Measurements from ENCODE around the gene IRX4. TPM values are rescaled to one million over a fixed set of nuclear protein-coding genes. Genes with fewer than 3 reads are reported as not detected.
A peak's percentile ranks its signal among the peaks of the same experiment; 100 is the strongest.

The IRX4 gene
- total and polyA plus RNA-seq, 4 donors: not detected

GRCh38 chr5:1909346-1909985 is 26.7 kb upstream of the IRX4 start:
- Histone ChIP-seq H3K27ac (ENCODE audit: low read depth in 1 of 2, low read length in 2 of 2) (no peak overlapping the region), H3K27me3 (ENCODE audit: control insufficient read depth in 1 of 2, insufficient read depth in 2 of 2, low read length in 1 of 2) (no peaks in the 10 kb centered on the region), H3K4me1 (ENCODE audit: control insufficient read depth in 1 of 2, insufficient read depth in 2 of 2, low read length in 2 of 2) (no peaks in the 10 kb centered on the region), H3K36me3 (ENCODE audit: control insufficient read depth in 1 of 2, insufficient read depth in 2 of 2, low read length in 1 of 2) (no peaks in the 10 kb centered on the region), H3K9me3 (ENCODE audit: control insufficient read depth, low read length) (peaks cover 5% of the 10 kb centered on the region), H3K4me3 (ENCODE audit: low read length in 2 of 2) (no peak overlapping the region)
- DNase-seq: no peak
- 88 to 89% methylated on average over 15 of the region's 15 CpGs for WGBS, 2 donors
- intact Hi-C loops (cut with DNase I): no loop called here
- no peak for ATAC-seq (ENCODE audit: low FRiP score)

- WGBS, 2 donors: 87 to 89% methylated on average over 8 of the region's 8 CpGs
- DNase-seq: no peak
Observed at GRCh38 chr5:1908931-1909330, 26.2 kb upstream of the IRX4 start.

GRCh38 chr5:1907616-1908015 is 24.9 kb upstream of the IRX4 start:
- intact Hi-C loops (cut with DNase I): no loop called here
- ATAC-seq (ENCODE audit: low FRiP score) (no peak), DNase-seq (peak in 1 of 2 donors; percentile 32)
- 59 to 73% methylated on average over 8 of the region's 8 CpGs for WGBS, 2 donors
- Histone ChIP-seq H3K4me3 (ENCODE audit: low read length in 2 of 2) (no peak overlapping the region), H3K4me1 (ENCODE audit: control insufficient read depth in 1 of 2, insufficient read depth in 2 of 2, low read length in 2 of 2) (no peaks in the 10 kb centered on the region), H3K9me3 (ENCODE audit: control insufficient read depth, low read length) (peaks cover 9% of the 10 kb centered on the region), H3K36me3 (ENCODE audit: control insufficient read depth in 1 of 2, insufficient read depth in 2 of 2, low read length in 1 of 2) (no peaks in the 10 kb centered on the region), H3K27ac (ENCODE audit: low read depth in 1 of 2, low read length in 2 of 2) (no peak overlapping the region), H3K27me3 (ENCODE audit: control insufficient read depth in 1 of 2, insufficient read depth in 2 of 2, low read length in 1 of 2) (no peaks in the 10 kb centered on the region)

More at GRCh38 chr5:1908931-1909330, 26.2 kb upstream of the IRX4 start:
- Histone ChIP-seq H3K9me3 (ENCODE audit: control insufficient read depth, low read length) (peaks cover 8% of the 10 kb centered on the region), H3K4me3 (ENCODE audit: low read length in 2 of 2) (no peak overlapping the region), H3K4me1 (ENCODE audit: control insufficient read depth in 1 of 2, insufficient read depth in 2 of 2, low read length in 2 of 2) (no peaks in the 10 kb centered on the region), H3K36me3 (ENCODE audit: control insufficient read depth in 1 of 2, insufficient read depth in 2 of 2, low read length in 1 of 2) (no peaks in the 10 kb centered on the region), H3K27me3 (ENCODE audit: control insufficient read depth in 1 of 2, insufficient read depth in 2 of 2, low read length in 1 of 2) (no peaks in the 10 kb centered on the region), H3K27ac (ENCODE audit: low read depth in 1 of 2, low read length in 2 of 2) (no peak overlapping the region)
- no peak for ATAC-seq (ENCODE audit: low FRiP score)
- intact Hi-C loops (cut with DNase I): no loop called here

- ATAC-seq (ENCODE audit: low FRiP score) (no peak), DNase-seq (no peak)
- WGBS, 2 donors: 84 to 86% methylated on average over 1 of the region's 1 CpG
- no peaks in the 10 kb centered on the region for H3K4me1 ChIP-seq (ENCODE audit: control insufficient read depth in 1 of 2, insufficient read depth in 2 of 2, low read length in 2 of 2)
- H3K27ac ChIP-seq (ENCODE audit: low read depth in 1 of 2, low read length in 2 of 2): no peak overlapping the region
- H3K27me3 ChIP-seq (ENCODE audit: control insufficient read depth in 1 of 2, insufficient read depth in 2 of 2, low read length in 1 of 2): no peaks in the 10 kb centered on the region
- no peaks in the 10 kb centered on the region for H3K36me3 ChIP-seq (ENCODE audit: control insufficient read depth in 1 of 2, insufficient read depth in 2 of 2, low read length in 1 of 2)
- H3K4me3 ChIP-seq (ENCODE audit: low read length in 2 of 2): no peak overlapping the region
- intact Hi-C loops (cut with DNase I): no loop called here
- peaks cover 16% of the 10 kb centered on the region for H3K9me3 ChIP-seq (ENCODE audit: control insufficient read depth, low read length)
Observed at GRCh38 chr5:1905108-1905507, 22.4 kb upstream of the IRX4 start.

- H3K4me1 ChIP-seq (ENCODE audit: control insufficient read depth in 1 of 2, insufficient read depth in 2 of 2, low read length in 2 of 2): no peaks in the 10 kb centered on the region
- no peaks in the 10 kb centered on the region for H3K36me3 ChIP-seq (ENCODE audit: control insufficient read depth in 1 of 2, insufficient read depth in 2 of 2, low read length in 1 of 2)
- H3K4me3 ChIP-seq (ENCODE audit: low read length in 2 of 2): no peak overlapping the region
- WGBS, 2 donors: 64 to 73% methylated on average over 5 of the region's 5 CpGs
- peak in 1 of 2 donors; percentile 38 for DNase-seq
- no peak for ATAC-seq (ENCODE audit: low FRiP score)
- peaks cover 14% of the 10 kb centered on the region for H3K9me3 ChIP-seq (ENCODE audit: control insufficient read depth, low read length)
- H3K27me3 ChIP-seq (ENCODE audit: control insufficient read depth in 1 of 2, insufficient read depth in 2 of 2, low read length in 1 of 2): no peaks in the 10 kb centered on the region
- intact Hi-C loops (cut with DNase I): loop anchor here in 1 of 2 donors (1.0 kb wide), 1 partner anchor 40 kb away; no protein-coding TSS in a partner anchor
- no peak overlapping the region for H3K27ac ChIP-seq (ENCODE audit: low read depth in 1 of 2, low read length in 2 of 2)
Observed at GRCh38 chr5:1901983-1902382, 19.3 kb upstream of the IRX4 start.

- no peak for DNase-seq
- ATAC-seq (ENCODE audit: low FRiP score): no peak
- H3K27me3 ChIP-seq (ENCODE audit: control insufficient read depth in 1 of 2, insufficient read depth in 2 of 2, low read length in 1 of 2): no peaks in the 10 kb centered on the region
- 49 to 51% methylated on average over 5 of the region's 5 CpGs for WGBS, 2 donors
- no peaks in the 10 kb centered on the region for H3K36me3 ChIP-seq (ENCODE audit: control insufficient read depth in 1 of 2, insufficient read depth in 2 of 2, low read length in 1 of 2)
- H3K27ac ChIP-seq (ENCODE audit: low read depth in 1 of 2, low read length in 2 of 2): no peak overlapping the region
- intact Hi-C loops (cut with DNase I): loop anchor here in 1 of 2 donors (1.0 kb wide), 1 partner anchor 41 kb away; no protein-coding TSS in a partner anchor
- peaks cover 14% of the 10 kb centered on the region for H3K9me3 ChIP-seq (ENCODE audit: control insufficient read depth, low read length)
- no peaks in the 10 kb centered on the region for H3K4me1 ChIP-seq (ENCODE audit: control insufficient read depth in 1 of 2, insufficient read depth in 2 of 2, low read length in 2 of 2)
- no peak overlapping the region for H3K4me3 ChIP-seq (ENCODE audit: low read length in 2 of 2)
Observed at GRCh38 chr5:1901061-1901460, 18.3 kb upstream of the IRX4 start.

- ATAC-seq (ENCODE audit: low FRiP score) (no peak), DNase-seq (peak in 1 of 2 donors; percentile 41)
- H3K36me3 ChIP-seq (ENCODE audit: control insufficient read depth in 1 of 2, insufficient read depth in 2 of 2, low read length in 1 of 2): no peaks in the 10 kb centered on the region
- H3K27me3 ChIP-seq (ENCODE audit: control insufficient read depth in 1 of 2, insufficient read depth in 2 of 2, low read length in 1 of 2): no peaks in the 10 kb centered on the region
- H3K4me3 ChIP-seq (ENCODE audit: low read length in 2 of 2): no peak overlapping the region
- peaks cover 9% of the 10 kb centered on the region for H3K9me3 ChIP-seq (ENCODE audit: control insufficient read depth, low read length)
- intact Hi-C loops (cut with DNase I): no loop called here
- 62 to 65% methylated on average over 5 of the region's 5 CpGs for WGBS, 2 donors
- no peaks in the 10 kb centered on the region for H3K4me1 ChIP-seq (ENCODE audit: control insufficient read depth in 1 of 2, insufficient read depth in 2 of 2, low read length in 2 of 2)
- no peak overlapping the region for H3K27ac ChIP-seq (ENCODE audit: low read depth in 1 of 2, low read length in 2 of 2)
Observed at GRCh38 chr5:1899201-1899600, 16.5 kb upstream of the IRX4 start.

- no peak overlapping the region for H3K4me3 ChIP-seq (ENCODE audit: low read length in 2 of 2)
- H3K9me3 ChIP-seq (ENCODE audit: control insufficient read depth, low read length): peaks cover 8% of the 10 kb centered on the region
- 83 to 84% methylated on average over 18 of the region's 18 CpGs for WGBS, 2 donors
- H3K27ac ChIP-seq (ENCODE audit: low read depth in 1 of 2, low read length in 2 of 2): no peak overlapping the region
- H3K36me3 ChIP-seq (ENCODE audit: control insufficient read depth in 1 of 2, insufficient read depth in 2 of 2, low read length in 1 of 2): no peaks in the 10 kb centered on the region
- DNase-seq (peak; percentile 26 to 46), ATAC-seq (ENCODE audit: low FRiP score) (no peak)
- H3K27me3 ChIP-seq (ENCODE audit: control insufficient read depth in 1 of 2, insufficient read depth in 2 of 2, low read length in 1 of 2): no peaks in the 10 kb centered on the region
- H3K4me1 ChIP-seq (ENCODE audit: control insufficient read depth in 1 of 2, insufficient read depth in 2 of 2, low read length in 2 of 2): no peaks in the 10 kb centered on the region
- intact Hi-C loops (cut with DNase I): no loop called here
Observed at GRCh38 chr5:1897816-1898450, 15.2 kb upstream of the IRX4 start.

- H3K27ac ChIP-seq (ENCODE audit: low read depth in 1 of 2, low read length in 2 of 2): no peak overlapping the region
- H3K27me3 ChIP-seq (ENCODE audit: control insufficient read depth in 1 of 2, insufficient read depth in 2 of 2, low read length in 1 of 2): no peaks in the 10 kb centered on the region
- DNase-seq: peak; percentile 33
- intact Hi-C loops (cut with DNase I): no loop called here
- H3K4me1 ChIP-seq (ENCODE audit: control insufficient read depth in 1 of 2, insufficient read depth in 2 of 2, low read length in 2 of 2): no peaks in the 10 kb centered on the region
- no peaks in the 10 kb centered on the region for H3K36me3 ChIP-seq (ENCODE audit: control insufficient read depth in 1 of 2, insufficient read depth in 2 of 2, low read length in 1 of 2)
- no peak overlapping the region for H3K4me3 ChIP-seq (ENCODE audit: low read length in 2 of 2)
- no peak for ATAC-seq (ENCODE audit: low FRiP score)
- peaks cover 5% of the 10 kb centered on the region for H3K9me3 ChIP-seq (ENCODE audit: control insufficient read depth, low read length)
- 70 to 72% methylated on average over 11 of the region's 11 CpGs for WGBS, 2 donors
Observed at GRCh38 chr5:1897386-1897785, 14.7 kb upstream of the IRX4 start.

Data from aorta (tissue), 5 donors.